Kidney (tissue), 14 donors: ENCODE data around the gene CDK14. TPM values are rescaled to one million over a fixed set of nuclear protein-coding genes. Genes with fewer than 3 reads are reported as not detected.

Experiments
- DNase-seq, 5 donors: peaks; one replicate each; pipeline ENCODE4 v3.0.0-alpha.2; 2013 to 2020
- FAIRE-seq: peaks from 2 replicates; lab custom pipeline; 2012; peaks lifted over from hg19 to GRCh38; lab: Jason Lieb, UNC
- H3K27ac ChIP-seq, 2 donors: one replicate each; pipeline ENCODE4 v1.7.0; 2013; ENCODE audit warnings: low read depth in 2 of 2, low read length in 2 of 2, inconsistent platforms in 1 of 2
- H3K27me3 ChIP-seq: one replicate; pipeline ENCODE4 v1.7.1; 2013; ENCODE audit warnings: low read length, inconsistent platforms; ENCODE audit not compliant: control insufficient read depth, insufficient read depth
- H3K36me3 ChIP-seq, 3 donors: one replicate each; pipeline versions ENCODE4 v1.7.0 to v1.7.1; 2013; ENCODE audit warnings: low read length in 3 of 3, control low read depth in 1 of 3, inconsistent platforms in 1 of 3; ENCODE audit not compliant: insufficient read depth in 3 of 3, control insufficient read depth in 2 of 3
- H3K4me1 ChIP-seq, 3 donors: one replicate each; pipeline versions ENCODE4 v1.7.0 to v1.7.1; 2013; ENCODE audit warnings: low read length in 3 of 3, inconsistent platforms in 1 of 3, low read depth in 1 of 3; ENCODE audit not compliant: control insufficient read depth in 2 of 3, insufficient read depth in 2 of 3
- H3K4me3 ChIP-seq, 3 donors: one replicate each; pipeline versions ENCODE4 v1.7.0 to v1.8.1; 2013; ENCODE audit warnings: low read length in 3 of 3, control low read depth in 1 of 3, inconsistent platforms in 1 of 3
- H3K9ac ChIP-seq, 3 donors: one replicate each; pipeline versions ENCODE4 v1.7.0 to v1.7.1; 2013; ENCODE audit warnings: low read length in 3 of 3, control low read depth in 1 of 3, inconsistent platforms in 1 of 3
- H3K9me3 ChIP-seq, 3 donors: one replicate each; pipeline versions ENCODE4 v1.7.0 to v1.7.1; 2013; ENCODE audit warnings: low read length in 3 of 3, control low read depth in 1 of 3, inconsistent platforms in 1 of 3; ENCODE audit not compliant: control insufficient read depth in 2 of 3, insufficient read depth in 1 of 3
- CTCF ChIP-seq: IDR thresholded peaks from 3 replicates; pipeline ENCODE4 v1.5.1; 2012; ENCODE audit warnings: mild to moderate bottlenecking, moderate library complexity, borderline replicate concordance; ENCODE audit not compliant: insufficient read depth; ENCODE audit errors: extremely low read depth
- intact Hi-C: fragments of 100-400 bp; cut with DNase I; formaldehyde crosslinking; loops from one replicate; pipeline ENCODE4 v1.11.1; 2022
- polyA plus RNA-seq: library from polyadenylated mRNA; stranded (reverse); fragments of 350-450 nt; fragmentation: Illumina TruSeq; extraction: RNeasy Lipid Tissue Mini Kit (QIAGEN cat#74804); gene quantifications from one replicate; pipeline ENCODE4 v1.2.3, GENCODE V29; 2014; ENCODE audit warnings: low read depth, low replicate concordance; ENCODE audit not compliant: insufficient read depth
- total RNA-seq: library from RNA; stranded (reverse); fragmentation: NEBNext Ultra II Directional; extraction: Animal tissue kit (Norgen Biotek cat#: 25700); gene quantifications from one replicate; pipeline ENCODE4 v1.2.1, GENCODE V29; 2021
- donor health status: control.
- donor health status: control.
- donor health status: control.
- donor health status: control.
- donor health status: control.
- donor health status: DM: yes; HTN: yes; CAD: no.
- donor health status: Normal renal cell carcinoma (clear cell type).

CDK14 gene
- total and polyA plus RNA-seq, 2 donors from 2014 or later: 11.9 to 33.9 TPM

- peaks cover 3 to 18% (median 4%) of the 10 kb centered on the region in 3 donors for H3K4me1 ChIP-seq
- no peaks in the 10 kb centered on the region for H3K27me3 ChIP-seq
- no peak for FAIRE-seq
- H3K36me3 ChIP-seq: no peaks in the 10 kb centered on the region
- no peaks in the 10 kb centered on the region for H3K9me3 ChIP-seq
- H3K27ac ChIP-seq: peak overlapping the region in 1 of 2 donors; percentile 23
- no peak overlapping the region for H3K4me3 ChIP-seq
- intact Hi-C loops: no loop called here
- no peak for DNase-seq
- TF ChIP-seq CTCF: no peak
- H3K9ac ChIP-seq: no peak overlapping the region
These were observed 28.2 kb downstream of the CDK14 start for GRCh38 chr7:90624225-90624911.

- DNase-seq: peak in 1 of 5 donors; percentile 12
- Histone ChIP-seq H3K4me3 (no peak overlapping the region), H3K4me1 (peaks cover 3 to 18% (median 4%) of the 10 kb centered on the region in 3 donors), H3K9ac (no peak overlapping the region), H3K27me3 (no peaks in the 10 kb centered on the region), H3K36me3 (no peaks in the 10 kb centered on the region), H3K9me3 (no peaks in the 10 kb centered on the region), H3K27ac (no peak overlapping the region)
- TF ChIP-seq CTCF: no peak
- FAIRE-seq: no peak
- intact Hi-C loops: no loop called here
These were observed 28.9 kb downstream of the CDK14 start for GRCh38 chr7:90625051-90625450.

- peak overlapping the region in 2 of 3 donors; percentile 19 to 23 for H3K4me3 ChIP-seq
- TF ChIP-seq CTCF: no peak
- H3K36me3 ChIP-seq: no peaks in the 10 kb centered on the region
- peaks cover 3 to 16% (median 4%) of the 10 kb centered on the region in 3 donors for H3K4me1 ChIP-seq
- H3K9ac ChIP-seq: no peak overlapping the region
- H3K27ac ChIP-seq: peak overlapping the region in 1 of 2 donors; percentile 47
- no peaks in the 10 kb centered on the region for H3K9me3 ChIP-seq
- FAIRE-seq (no peak), DNase-seq (peak; percentile 61 to 94 (median 77))
- H3K27me3 ChIP-seq: no peaks in the 10 kb centered on the region
- intact Hi-C loops: no loop called here
These were observed 29.4 kb downstream of the CDK14 start for GRCh38 chr7:90625562-90625961.
